SJSA1 (cell line): ENCODE data around the gene CRYL1. TPM values are rescaled to one million over a fixed set of nuclear protein-coding genes. Genes with fewer than 3 reads are reported as not detected.

Experiments
- DNase-seq, 2 experiments: peaks; one replicate each; pipeline ENCODE4 v3.0.0-alpha.2; 2015 to 2020; ENCODE audit warnings: low spot score in 2 of 2, low read depth in 1 of 2
- H3K27ac ChIP-seq: fragments of 250-450 bp; sonication (Bioruptor Pico); 2 replicates; pipeline ENCODE4 v1.5.1; 2020; ENCODE audit warnings: mild to moderate bottlenecking, moderate library complexity
- H3K27me3 ChIP-seq: fragments of 250-450 bp; sonication (Bioruptor Pico); replicated peaks from 2 replicates; pipeline ENCODE4 v1.5.1; 2020; ENCODE audit warnings: mild to moderate bottlenecking, moderate library complexity
- H3K36me3 ChIP-seq: fragments of 250-450 bp; sonication (Bioruptor Pico); 2 replicates; pipeline ENCODE4 v1.5.1; 2020; ENCODE audit warnings: mild to moderate bottlenecking
- H3K4me1 ChIP-seq: fragments of 250-450 bp; sonication (Bioruptor Pico); replicated peaks from 2 replicates; pipeline ENCODE4 v1.6.1; 2021; ENCODE audit warnings: mild to moderate bottlenecking
- H3K4me3 ChIP-seq: fragments of 250-450 bp; sonication (Bioruptor Pico); 2 replicates; pipeline ENCODE4 v1.5.1; 2020; ENCODE audit warnings: mild to moderate bottlenecking
- H3K9me3 ChIP-seq: fragments of 250-450 bp; sonication (Bioruptor Pico); replicated peaks from 2 replicates; pipeline ENCODE4 v1.5.1; 2020; ENCODE audit warnings: mild to moderate bottlenecking
- total RNA-seq: library from RNA; depleted of rRNA; stranded (reverse); fragments of >200 nt; shearing (Covaris generic); gene quantifications from 2 replicates; pipeline ENCODE4 v1.2.3, GENCODE V29; 2014

The CRYL1 gene
- total RNA-seq, 1 experiment from 2014 or later: 7.1 TPM

- DNase-seq: no peak
- Histone ChIP-seq H3K27me3 (no peaks in the 10 kb centered on the region), H3K27ac (no peak overlapping the region), H3K4me3 (no peak overlapping the region), H3K9me3 (no peaks in the 10 kb centered on the region), H3K4me1 (no peaks in the 10 kb centered on the region), H3K36me3 (no peaks in the 10 kb centered on the region)
These were observed 59.3 kb downstream of the CRYL1 start for GRCh38 chr13:20466371-20466770.

GRCh38 chr13:20465218-20465879 lies 60.3 kb downstream of the CRYL1 start:
- Histone ChIP-seq H3K4me3 (no peak overlapping the region), H3K27ac (no peak overlapping the region), H3K27me3 (no peaks in the 10 kb centered on the region), H3K4me1 (no peaks in the 10 kb centered on the region), H3K36me3 (no peaks in the 10 kb centered on the region), H3K9me3 (no peaks in the 10 kb centered on the region)
- DNase-seq: no peak

- Histone ChIP-seq H3K4me1 (no peaks in the 10 kb centered on the region), H3K9me3 (no peaks in the 10 kb centered on the region), H3K27me3 (no peaks in the 10 kb centered on the region), H3K36me3 (no peaks in the 10 kb centered on the region), H3K4me3 (no peak overlapping the region), H3K27ac (no peak overlapping the region)
- no peak for DNase-seq
These were observed 62.7 kb downstream of the CRYL1 start for GRCh38 chr13:20462921-20463320.

- no peak for DNase-seq
- Histone ChIP-seq H3K4me1 (no peaks in the 10 kb centered on the region), H3K9me3 (no peaks in the 10 kb centered on the region), H3K36me3 (no peaks in the 10 kb centered on the region), H3K27me3 (no peaks in the 10 kb centered on the region), H3K4me3 (no peak overlapping the region), H3K27ac (no peak overlapping the region)
These were observed 63.1 kb downstream of the CRYL1 start for GRCh38 chr13:20462533-20462915.

- Histone ChIP-seq H3K9me3 (no peaks in the 10 kb centered on the region), H3K27me3 (no peaks in the 10 kb centered on the region), H3K27ac (no peak overlapping the region), H3K36me3 (no peaks in the 10 kb centered on the region), H3K4me1 (no peaks in the 10 kb centered on the region), H3K4me3 (no peak overlapping the region)
- no peak for DNase-seq
These were observed 63.7 kb downstream of the CRYL1 start for GRCh38 chr13:20461860-20462532.

- no peaks in the 10 kb centered on the region for H3K9me3 ChIP-seq
- H3K27ac ChIP-seq: no peak overlapping the region
- DNase-seq: no peak
- no peaks in the 10 kb centered on the region for H3K36me3 ChIP-seq
- H3K4me1 ChIP-seq: no peaks in the 10 kb centered on the region
- H3K27me3 ChIP-seq: no peaks in the 10 kb centered on the region
- H3K4me3 ChIP-seq: no peak overlapping the region
These were observed 64.2 kb downstream of the CRYL1 start for GRCh38 chr13:20461481-20461859.

GRCh38 chr13:20460761-20461160 lies 64.9 kb downstream of the CRYL1 start:
- H3K9me3 ChIP-seq: no peaks in the 10 kb centered on the region
- DNase-seq: no peak
- H3K4me1 ChIP-seq: no peaks in the 10 kb centered on the region
- H3K27ac ChIP-seq: no peak overlapping the region
- H3K27me3 ChIP-seq: no peaks in the 10 kb centered on the region
- H3K4me3 ChIP-seq: no peak overlapping the region
- H3K36me3 ChIP-seq: no peaks in the 10 kb centered on the region

- no peak overlapping the region for H3K4me3 ChIP-seq
- H3K36me3 ChIP-seq: no peaks in the 10 kb centered on the region
- H3K4me1 ChIP-seq: no peaks in the 10 kb centered on the region
- no peaks in the 10 kb centered on the region for H3K27me3 ChIP-seq
- no peak for DNase-seq
- H3K27ac ChIP-seq: no peak overlapping the region
- H3K9me3 ChIP-seq: no peaks in the 10 kb centered on the region
These were observed 68.0 kb downstream of the CRYL1 start for GRCh38 chr13:20457670-20458069.

- H3K36me3 ChIP-seq: no peaks in the 10 kb centered on the region
- H3K27ac ChIP-seq: no peak overlapping the region
- H3K9me3 ChIP-seq: no peaks in the 10 kb centered on the region
- H3K27me3 ChIP-seq: no peaks in the 10 kb centered on the region
- H3K4me1 ChIP-seq: no peaks in the 10 kb centered on the region
- no peak for DNase-seq
- no peak overlapping the region for H3K4me3 ChIP-seq
These were observed 68.9 kb downstream of the CRYL1 start for GRCh38 chr13:20456737-20457136.

GRCh38 chr13:20451397-20451796 lies 74.3 kb downstream of the CRYL1 start:
- H3K9me3 ChIP-seq: no peaks in the 10 kb centered on the region
- no peaks in the 10 kb centered on the region for H3K27me3 ChIP-seq
- no peak for DNase-seq
- H3K4me3 ChIP-seq: no peak overlapping the region
- no peak overlapping the region for H3K27ac ChIP-seq
- no peaks in the 10 kb centered on the region for H3K4me1 ChIP-seq
- H3K36me3 ChIP-seq: no peaks in the 10 kb centered on the region

- Histone ChIP-seq H3K36me3 (no peaks in the 10 kb centered on the region), H3K9me3 (no peaks in the 10 kb centered on the region), H3K27ac (no peak overlapping the region), H3K4me1 (no peaks in the 10 kb centered on the region), H3K27me3 (no peaks in the 10 kb centered on the region), H3K4me3 (no peak overlapping the region)
- DNase-seq: no peak
These were observed 77.2 kb downstream of the CRYL1 start for GRCh38 chr13:20448470-20448869.

- Histone ChIP-seq H3K27ac (no peak overlapping the region), H3K9me3 (no peaks in the 10 kb centered on the region), H3K27me3 (no peaks in the 10 kb centered on the region), H3K4me3 (no peak overlapping the region), H3K36me3 (no peaks in the 10 kb centered on the region), H3K4me1 (no peaks in the 10 kb centered on the region)
- DNase-seq: no peak
These were observed 78.8 kb downstream of the CRYL1 start for GRCh38 chr13:20446900-20447299.

GRCh38 chr13:20446405-20446804 lies 79.3 kb downstream of the CRYL1 start:
- no peak for DNase-seq
- H3K27ac ChIP-seq: no peak overlapping the region
- no peaks in the 10 kb centered on the region for H3K36me3 ChIP-seq
- no peaks in the 10 kb centered on the region for H3K4me1 ChIP-seq
- no peaks in the 10 kb centered on the region for H3K9me3 ChIP-seq
- H3K27me3 ChIP-seq: no peaks in the 10 kb centered on the region
- no peak overlapping the region for H3K4me3 ChIP-seq

GRCh38 chr13:20442798-20443381 lies 82.8 kb downstream of the CRYL1 start:
- H3K27me3 ChIP-seq: no peaks in the 10 kb centered on the region
- H3K9me3 ChIP-seq: no peaks in the 10 kb centered on the region
- no peak for DNase-seq
- H3K4me1 ChIP-seq: no peaks in the 10 kb centered on the region
- no peak overlapping the region for H3K4me3 ChIP-seq
- no peak overlapping the region for H3K27ac ChIP-seq
- H3K36me3 ChIP-seq: no peaks in the 10 kb centered on the region
